ENCODE data around the gene GABBR2.
"Not testable (repeated sequence)": the region's sequence is repeated elsewhere in the genome, so short reads cannot be mapped to it uniquely, and the experiment has no call there.

Gene GABBR2

GRCh38 chr9:98593354-98594253 lies 115.1 kb downstream of the GABBR2 start:
- Histone ChIP-seq H3K27ac (ENCODE audit: poor library complexity, severe bottlenecking) (no peak overlapping the region), H3K36me3 (ENCODE audit: low read depth) (no peaks in the 10 kb centered on the region), H3K9me3 (ENCODE audit: severe bottlenecking) (no peaks in the 10 kb centered on the region), H3K4me3 (ENCODE audit: severe bottlenecking) (no peak overlapping the region), H3K27me3 (ENCODE audit: insufficient read depth, poor library complexity, severe bottlenecking) (peaks cover 4% of the 10 kb centered on the region), H3K4me1 (ENCODE audit: insufficient read depth, poor library complexity, severe bottlenecking) (no peaks in the 10 kb centered on the region)
- no peak for TF ChIP-seq CTCF (IDR thresholded peaks at IDR 0.05; ENCODE audit: poor library complexity, severe bottlenecking)
- ATAC-seq (ENCODE audit: low read depth) (no peak), DNase-seq (ENCODE audit: low spot score) (peak; percentile 26)

- no peaks in the 10 kb centered on the region for H3K36me3 ChIP-seq (ENCODE audit: low read depth)
- no peak overlapping the region for H3K27ac ChIP-seq (ENCODE audit: poor library complexity, severe bottlenecking)
- no peaks in the 10 kb centered on the region for H3K4me1 ChIP-seq (ENCODE audit: insufficient read depth, poor library complexity, severe bottlenecking)
- DNase-seq (ENCODE audit: low spot score) = peak; percentile 2
- no peak for ATAC-seq (ENCODE audit: low read depth)
- H3K4me3 ChIP-seq (ENCODE audit: severe bottlenecking) = no peak overlapping the region
- no peaks in the 10 kb centered on the region for H3K9me3 ChIP-seq (ENCODE audit: severe bottlenecking)
- H3K27me3 ChIP-seq (ENCODE audit: insufficient read depth, poor library complexity, severe bottlenecking) = peaks cover 21% of the 10 kb centered on the region
- TF ChIP-seq CTCF (IDR thresholded peaks at IDR 0.05; ENCODE audit: poor library complexity, severe bottlenecking) = no peak
Observed at GRCh38 chr9:98591696-98592095, 117.0 kb downstream of the GABBR2 start.

- Histone ChIP-seq H3K4me1 (ENCODE audit: insufficient read depth, poor library complexity, severe bottlenecking) (no peaks in the 10 kb centered on the region), H3K4me3 (ENCODE audit: severe bottlenecking) (no peak overlapping the region), H3K27ac (ENCODE audit: poor library complexity, severe bottlenecking) (no peak overlapping the region), H3K9me3 (ENCODE audit: severe bottlenecking) (no peaks in the 10 kb centered on the region), H3K27me3 (ENCODE audit: insufficient read depth, poor library complexity, severe bottlenecking) (peaks cover 21% of the 10 kb centered on the region), H3K36me3 (ENCODE audit: low read depth) (no peaks in the 10 kb centered on the region)
- DNase-seq (ENCODE audit: low spot score) = peak; percentile 7
- no peak for ATAC-seq (ENCODE audit: low read depth)
- no peak for TF ChIP-seq CTCF (IDR thresholded peaks at IDR 0.05; ENCODE audit: poor library complexity, severe bottlenecking)
Observed at GRCh38 chr9:98590101-98590500, 118.6 kb downstream of the GABBR2 start.

GRCh38 chr9:98589102-98589501 lies 119.6 kb downstream of the GABBR2 start:
- DNase-seq (ENCODE audit: low spot score) (peak; percentile 5), ATAC-seq (ENCODE audit: low read depth) (no peak)
- Histone ChIP-seq H3K27ac (ENCODE audit: poor library complexity, severe bottlenecking) (no peak overlapping the region), H3K9me3 (ENCODE audit: severe bottlenecking) (no peaks in the 10 kb centered on the region), H3K4me3 (ENCODE audit: severe bottlenecking) (no peak overlapping the region), H3K27me3 (ENCODE audit: insufficient read depth, poor library complexity, severe bottlenecking) (peaks cover 21% of the 10 kb centered on the region), H3K36me3 (ENCODE audit: low read depth) (no peaks in the 10 kb centered on the region), H3K4me1 (ENCODE audit: insufficient read depth, poor library complexity, severe bottlenecking) (no peaks in the 10 kb centered on the region)
- no peak for TF ChIP-seq CTCF (IDR thresholded peaks at IDR 0.05; ENCODE audit: poor library complexity, severe bottlenecking)

GRCh38 chr9:98584853-98585438 lies 123.8 kb downstream of the GABBR2 start:
- H3K27ac ChIP-seq (ENCODE audit: poor library complexity, severe bottlenecking); H3K9me3 ChIP-seq (ENCODE audit: severe bottlenecking); H3K4me3 ChIP-seq (ENCODE audit: severe bottlenecking); DNase-seq (ENCODE audit: low spot score); H3K4me1 ChIP-seq (ENCODE audit: insufficient read depth, poor library complexity, severe bottlenecking); H3K36me3 ChIP-seq (ENCODE audit: low read depth); ATAC-seq (ENCODE audit: low read depth): not testable (repeated sequence)
- peaks cover 24% of the 10 kb centered on the region for H3K27me3 ChIP-seq (ENCODE audit: insufficient read depth, poor library complexity, severe bottlenecking)
